IMR-90 (cell line): ENCODE results near the gene RBP4. TPM values are rescaled to one million over a fixed set of nuclear protein-coding genes. Genes with fewer than 3 reads are reported as not detected.

ENCODE experiments used
- ATAC-seq: fragments of 200-7000 bp; cut with Tn5 transposase; 2 replicates; pipeline ENCODE4 v1.9.1; 2020; ENCODE audit warnings: low read depth, mild to moderate bottlenecking, moderate library complexity
- BruUV-seq: library from RNA; stranded (reverse); fragments of 400-500 nt; replicated peaks from 2 replicates; lab custom pipeline; 2021; lab: Mats Ljungman, UMichigan
- CTCF ChIA-PET: fragments of 300-600 bp; formaldehyde crosslinking; extraction: SDS; loops from one replicate; lab custom pipeline; 2021; ENCODE audit warnings: antibody characterized with exemption; lab: Yijun Ruan, JAX
- POLR2A ChIA-PET: fragments of 300-600 bp; sonication (Branson Sonifier 250); formaldehyde crosslinking; loops from one replicate; lab custom pipeline; 2022; ENCODE audit warnings: antibody characterized with exemption; ENCODE audit not compliant: unreplicated experiment; lab: Charles Lee
- DNase-seq: peaks from one replicate; pipeline ENCODE4 v3.0.0; 2013
- H2AFZ ChIP-seq: replicated peaks from 2 replicates; pipeline ENCODE3; 2013; ENCODE audit warnings: low read length, mild to moderate bottlenecking; ENCODE audit not compliant: poor library complexity
- H2AK5ac ChIP-seq: 2 replicates; pipeline ENCODE4 v1.6.1; 2013; ENCODE audit warnings: low read depth, low read length, inconsistent platforms
- H2AK9ac ChIP-seq: replicated peaks from 2 replicates; pipeline ENCODE3; 2013; ENCODE audit warnings: mild to moderate bottlenecking, low read depth, low read length, moderate library complexity; ENCODE audit not compliant: poor library complexity
- H2BK120ac ChIP-seq: 2 replicates; pipeline ENCODE4 v1.6.1; 2013; ENCODE audit warnings: low read depth, low read length, inconsistent platforms
- H2BK15ac ChIP-seq: 3 replicates; pipeline ENCODE4 v1.6.1; 2013; ENCODE audit warnings: low read depth, low read length, inconsistent platforms
- H2BK20ac ChIP-seq: 2 replicates; pipeline ENCODE4 v1.6.1; 2013; ENCODE audit warnings: low read depth, mild to moderate bottlenecking, inconsistent platforms, low read length, moderate library complexity
- H2BK5ac ChIP-seq: 2 replicates; pipeline ENCODE4 v1.6.1; 2013; ENCODE audit warnings: mild to moderate bottlenecking, low read depth, low read length, inconsistent platforms; ENCODE audit not compliant: poor library complexity, severe bottlenecking
- H3K14ac ChIP-seq: replicated peaks from 2 replicates; pipeline ENCODE4 v1.6.1; 2013; ENCODE audit warnings: low read depth, low read length, inconsistent platforms
- H3K18ac ChIP-seq: 2 replicates; pipeline ENCODE4 v1.6.1; 2013; ENCODE audit warnings: low read depth, low read length, control low read depth
- H3K23ac ChIP-seq: 2 replicates; pipeline ENCODE4 v1.6.1; 2013; ENCODE audit warnings: low read depth, low read length, inconsistent platforms
- H3K27ac ChIP-seq: 2 replicates; pipeline ENCODE4 v1.5.1; 2013; ENCODE audit warnings: mild to moderate bottlenecking, control low read depth, low read length; ENCODE audit not compliant: insufficient read depth
- H3K27me3 ChIP-seq: 2 replicates; pipeline ENCODE4 v1.6.1; 2013; ENCODE audit warnings: low read length; ENCODE audit not compliant: control insufficient read depth, insufficient read depth
- H3K36me3 ChIP-seq: 2 replicates; pipeline ENCODE4 v1.6.1; 2013; ENCODE audit warnings: low read length, mixed read lengths; ENCODE audit not compliant: control insufficient read depth, insufficient read depth
- H3K4ac ChIP-seq: 2 replicates; pipeline ENCODE4 v1.6.1; 2013; ENCODE audit warnings: low read depth, low read length, inconsistent platforms
- H3K4me1 ChIP-seq: 2 replicates; pipeline ENCODE4 v1.6.1; 2013; ENCODE audit warnings: low read length, mixed read lengths; ENCODE audit not compliant: control insufficient read depth, insufficient read depth
- H3K4me2 ChIP-seq: 2 replicates; pipeline ENCODE4 v1.6.1; 2013; ENCODE audit warnings: low read depth, mild to moderate bottlenecking, control low read depth, low read length, moderate library complexity
- H3K4me3 ChIP-seq: 2 replicates; pipeline ENCODE4 v1.5.1; 2013; ENCODE audit warnings: low read depth, mild to moderate bottlenecking, control low read depth, low read length, moderate library complexity; ENCODE audit not compliant: insufficient read depth
- H3K56ac ChIP-seq: 2 replicates; pipeline ENCODE4 v1.6.1; 2013; ENCODE audit warnings: low read length, inconsistent platforms; ENCODE audit not compliant: insufficient read depth; ENCODE audit errors: extremely low read depth
- H3K79me1 ChIP-seq, 2 experiments: 2 replicates each; pipeline ENCODE4 v1.6.1; 2013; ENCODE audit warnings: low read length in 2 of 2, inconsistent platforms in 1 of 2, low read depth in 1 of 2
- H3K9ac ChIP-seq: 2 replicates; pipeline ENCODE4 v1.6.1; 2013; ENCODE audit warnings: low read depth, low read length, control low read depth
- H3K9me1 ChIP-seq: 2 replicates; pipeline ENCODE4 v1.6.1; 2013; ENCODE audit warnings: low read length, inconsistent platforms; ENCODE audit not compliant: insufficient read depth
- H3K9me3 ChIP-seq: 2 replicates; pipeline ENCODE4 v1.6.1; 2013; ENCODE audit warnings: low read length; ENCODE audit not compliant: control insufficient read depth, insufficient read depth
- H4K20me1 ChIP-seq: 2 replicates; pipeline ENCODE4 v1.6.1; 2013; ENCODE audit warnings: low read length, inconsistent platforms; ENCODE audit not compliant: insufficient read depth
- H4K5ac ChIP-seq: 2 replicates; pipeline ENCODE4 v1.6.1; 2013; ENCODE audit warnings: mild to moderate bottlenecking, low read depth, low read length, control low read depth
- H4K8ac ChIP-seq, 2 experiments: 2 replicates each; pipeline ENCODE4 v1.6.1; 2013; ENCODE audit warnings: low read depth in 2 of 2, low read length in 2 of 2, control low read depth in 1 of 2, inconsistent platforms in 1 of 2
- H4K91ac ChIP-seq: 2 replicates; pipeline ENCODE4 v1.6.1; 2013; ENCODE audit warnings: low read depth, low read length, inconsistent platforms; ENCODE audit not compliant: insufficient read depth
- CHD1 ChIP-seq: IDR thresholded peaks from 2 replicates; pipeline ENCODE4 v1.6.1; 2012; ENCODE audit warnings: low read depth, low read length, improper control_type of control experiment
- FOS ChIP-seq: fragments of 150-350 bp; IDR thresholded peaks from 2 replicates; pipeline ENCODE4 v1.6.1; 2016; ENCODE audit warnings: low read depth, low read length
- MAFK ChIP-seq: IDR thresholded peaks from 2 replicates; pipeline ENCODE4 v1.6.1; 2012; ENCODE audit warnings: low read depth, low read length, improper control_type of control experiment
- MAZ ChIP-seq: IDR thresholded peaks from 2 replicates; pipeline ENCODE4 v1.6.1; 2012; ENCODE audit warnings: low read depth, mild to moderate bottlenecking, low read length, improper control_type of control experiment, moderate library complexity, borderline replicate concordance
- MXI1 ChIP-seq: IDR thresholded peaks from 2 replicates; pipeline ENCODE4 v1.6.1; 2012; ENCODE audit warnings: low read depth, mild to moderate bottlenecking, low read length, moderate library complexity, borderline replicate concordance
- POLR2A ChIP-seq: IDR thresholded peaks from 2 replicates; pipeline ENCODE4 v1.6.1; 2012; ENCODE audit warnings: mild to moderate bottlenecking, low read depth, low read length
- RCOR1 ChIP-seq: IDR thresholded peaks from 2 replicates; pipeline ENCODE4 v1.6.1; 2012; ENCODE audit warnings: mild to moderate bottlenecking, low read length, improper control_type of control experiment; ENCODE audit not compliant: insufficient replicate concordance
- RFX5 ChIP-seq: IDR thresholded peaks from 2 replicates; pipeline ENCODE4 v1.8.0; 2012; ENCODE audit warnings: low read depth, mild to moderate bottlenecking, low read length, moderate library complexity
- WGBS, 2 experiments: methylation state at CpG; one replicate each; pipeline versions ENCODE4 v1.1.5 to v1.1.7; 2013; ENCODE audit warnings: missing lambda C conversion rate in 2 of 2; ENCODE audit not compliant: insufficient read length in 1 of 2; ENCODE audit errors: extremely low coverage in 2 of 2; 5-methylcytosine and 5-hydroxymethylcytosine counted together
- dilution Hi-C: fragments of 300-500 bp; cut with HindIII; formaldehyde crosslinking; loops from one replicate; pipeline ENCODE4 v1.14.3; 2018; ENCODE audit warnings: low sequenced_read_pairs; ENCODE audit not compliant: unreplicated experiment
- in situ Hi-C: fragments of 300-500 bp; cut with MboI; formaldehyde crosslinking; loops from 3 replicates; pipeline ENCODE4 v1.14.3; 2019; ENCODE audit warnings: low sequenced_read_pairs, inconsistent platforms, mixed read lengths
- intact Hi-C: fragments of 100-400 bp; cut with micrococcal nuclease; formaldehyde crosslinking; loops from 2 replicates; pipeline ENCODE4 v1.10.0; 2022
- polyA plus RNA-seq, 3 experiments: library from polyadenylated mRNA; depleted of rRNA; stranded (reverse); fragments of >200 nt; gene quantifications; 2 replicates each; pipeline ENCODE4 v1.2.3, GENCODE V29; 2012; ENCODE audit warnings: low replicate concordance in 1 of 3
- total RNA-seq: library from RNA; depleted of rRNA; stranded (reverse); fragments of >200 nt; gene quantifications from 2 replicates; pipeline ENCODE4 v1.2.3, GENCODE V29; 2012
- TF ChIP-seq, protein P1 (sequence below): fragments of 150-350 bp; IDR thresholded peaks from 2 replicates; pipeline ENCODE4 v1.6.1; 2017; ENCODE audit warnings: mild to moderate bottlenecking, antibody characterized with exemption, low read length, low read depth
- TF ChIP-seq, protein P2 (sequence below): conservative IDR thresholded peaks from 2 replicates; pipeline ENCODE4 v1.5.1; 2012; ENCODE audit warnings: mild to moderate bottlenecking, low read depth, low read length, improper control_type of control experiment
- TF ChIP-seq, protein P3 (sequence below): fragments of 150-350 bp; IDR thresholded peaks from 2 replicates; pipeline ENCODE4 v1.6.1; 2016; ENCODE audit warnings: low read depth, mild to moderate bottlenecking, low read length, moderate library complexity, borderline replicate concordance

The RBP4 gene
- total and polyA plus RNA-seq, 2 of the 4 experiments (the other 2 are of a cell fraction) = not detected

DNA sequence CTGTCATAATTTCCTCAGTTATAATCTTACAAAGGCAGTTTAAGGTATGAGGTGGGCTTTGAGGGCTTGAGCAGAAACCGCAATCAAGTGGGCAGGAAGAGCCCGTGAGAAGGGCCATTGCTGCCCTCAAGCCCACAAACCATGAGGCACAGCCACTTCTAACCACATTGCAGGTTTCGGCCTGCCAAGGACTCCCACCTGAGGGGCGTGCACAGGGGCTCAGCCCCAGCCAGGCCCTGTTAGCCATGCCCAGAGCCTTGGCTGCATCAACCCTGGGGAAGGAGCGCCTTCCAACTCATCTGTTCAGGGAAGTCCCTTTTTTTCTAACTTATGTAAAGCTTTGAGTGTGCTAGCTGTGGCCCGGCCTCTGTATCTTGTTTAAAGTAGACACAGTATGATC, 40.5 kb downstream of the RBP4 start:
- Histone ChIP-seq H4K91ac (no peak overlapping the region), H3K9me1 (no peaks in the 10 kb centered on the region), H3K4me2 (no peak overlapping the region), H3K23ac (no peak overlapping the region), H2AFZ (no peak overlapping the region), H3K9me3 (peaks cover 5% of the 10 kb centered on the region), H2BK120ac (no peak overlapping the region), H2BK20ac (no peak overlapping the region), H3K14ac (no peak overlapping the region), H2AK5ac (no peak overlapping the region), H3K4me3 (no peak overlapping the region), H3K9ac (no peak overlapping the region), H3K36me3 (no peaks in the 10 kb centered on the region), H4K5ac (no peak overlapping the region), H3K18ac (no peak overlapping the region), H2BK15ac (no peak overlapping the region), H3K27ac (no peak overlapping the region), H3K79me1 (no peaks in the 10 kb centered on the region), H2BK5ac (no peak overlapping the region), H3K27me3 (peaks cover 32% of the 10 kb centered on the region), H3K4ac (no peak overlapping the region), H3K4me1 (no peaks in the 10 kb centered on the region), H4K20me1 (no peaks in the 10 kb centered on the region), H2AK9ac (no peak overlapping the region), H3K56ac (no peak overlapping the region), H4K8ac (no peak overlapping the region)
- DNase-seq (no peak), ATAC-seq (no peak)
- BruUV-seq = no TSS peak
- in situ Hi-C loops = no loop called here
- WGBS, 2 experiments = 57% methylated on average over 2 of the region's 6 CpGs; no CpG with 5 or more reads in 1 of the 2 experiments
- TF ChIP-seq MXI1 (no peak), POLR2A (no peak), FOS (no peak), RFX5 (no peak), MAFK (no peak), MAZ (no peak), RCOR1 (no peak), CHD1 (no peak)
- TF ChIP-seq, protein P1, sequence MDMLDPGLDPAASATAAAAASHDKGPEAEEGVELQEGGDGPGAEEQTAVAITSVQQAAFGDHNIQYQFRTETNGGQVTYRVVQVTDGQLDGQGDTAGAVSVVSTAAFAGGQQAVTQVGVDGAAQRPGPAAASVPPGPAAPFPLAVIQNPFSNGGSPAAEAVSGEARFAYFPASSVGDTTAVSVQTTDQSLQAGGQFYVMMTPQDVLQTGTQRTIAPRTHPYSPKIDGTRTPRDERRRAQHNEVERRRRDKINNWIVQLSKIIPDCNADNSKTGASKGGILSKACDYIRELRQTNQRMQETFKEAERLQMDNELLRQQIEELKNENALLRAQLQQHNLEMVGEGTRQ = no peak
- TF ChIP-seq, protein P2, sequence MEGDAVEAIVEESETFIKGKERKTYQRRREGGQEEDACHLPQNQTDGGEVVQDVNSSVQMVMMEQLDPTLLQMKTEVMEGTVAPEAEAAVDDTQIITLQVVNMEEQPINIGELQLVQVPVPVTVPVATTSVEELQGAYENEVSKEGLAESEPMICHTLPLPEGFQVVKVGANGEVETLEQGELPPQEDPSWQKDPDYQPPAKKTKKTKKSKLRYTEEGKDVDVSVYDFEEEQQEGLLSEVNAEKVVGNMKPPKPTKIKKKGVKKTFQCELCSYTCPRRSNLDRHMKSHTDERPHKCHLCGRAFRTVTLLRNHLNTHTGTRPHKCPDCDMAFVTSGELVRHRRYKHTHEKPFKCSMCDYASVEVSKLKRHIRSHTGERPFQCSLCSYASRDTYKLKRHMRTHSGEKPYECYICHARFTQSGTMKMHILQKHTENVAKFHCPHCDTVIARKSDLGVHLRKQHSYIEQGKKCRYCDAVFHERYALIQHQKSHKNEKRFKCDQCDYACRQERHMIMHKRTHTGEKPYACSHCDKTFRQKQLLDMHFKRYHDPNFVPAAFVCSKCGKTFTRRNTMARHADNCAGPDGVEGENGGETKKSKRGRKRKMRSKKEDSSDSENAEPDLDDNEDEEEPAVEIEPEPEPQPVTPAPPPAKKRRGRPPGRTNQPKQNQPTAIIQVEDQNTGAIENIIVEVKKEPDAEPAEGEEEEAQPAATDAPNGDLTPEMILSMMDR = no peak
- TF ChIP-seq, protein P3, sequence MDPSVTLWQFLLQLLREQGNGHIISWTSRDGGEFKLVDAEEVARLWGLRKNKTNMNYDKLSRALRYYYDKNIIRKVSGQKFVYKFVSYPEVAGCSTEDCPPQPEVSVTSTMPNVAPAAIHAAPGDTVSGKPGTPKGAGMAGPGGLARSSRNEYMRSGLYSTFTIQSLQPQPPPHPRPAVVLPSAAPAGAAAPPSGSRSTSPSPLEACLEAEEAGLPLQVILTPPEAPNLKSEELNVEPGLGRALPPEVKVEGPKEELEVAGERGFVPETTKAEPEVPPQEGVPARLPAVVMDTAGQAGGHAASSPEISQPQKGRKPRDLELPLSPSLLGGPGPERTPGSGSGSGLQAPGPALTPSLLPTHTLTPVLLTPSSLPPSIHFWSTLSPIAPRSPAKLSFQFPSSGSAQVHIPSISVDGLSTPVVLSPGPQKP = no peak
- ChIA-PET POLR2A (interaction anchor here (0.6 kb wide), 1 partner anchor 9 kb away, joined by 3 read pairs; no protein-coding TSS in a partner anchor), CTCF (no interaction called here)
- dilution Hi-C loops = no loop called here
- intact Hi-C loops = no loop called here
